GM19193 (cell line): ENCODE data around the gene SPINK9.

Source experiments
- POLR2A ChIP-seq: IDR thresholded peaks from 4 replicates; pipeline ENCODE4 v1.6.1; 2011; ENCODE audit not compliant: insufficient read depth, insufficient read length; ENCODE audit errors: extremely low read depth

The SPINK9 gene

GRCh38 chr5:148384380-148384737, 49.0 kb downstream of the SPINK9 start:
- no peak for TF ChIP-seq POLR2A

GRCh38 chr5:148385094-148385493, 49.7 kb downstream of the SPINK9 start:
- TF ChIP-seq POLR2A, result no peak

GRCh38 chr5:148386041-148386440, 50.7 kb downstream of the SPINK9 start:
- no peak for TF ChIP-seq POLR2A

GRCh38 chr5:148387325-148387724, 52.0 kb downstream of the SPINK9 start:
- no peak for TF ChIP-seq POLR2A

GRCh38 chr5:148388696-148389095, 53.3 kb downstream of the SPINK9 start:
- no peak for TF ChIP-seq POLR2A
